Measurements from ENCODE around the gene SPTBN1.

DNA sequence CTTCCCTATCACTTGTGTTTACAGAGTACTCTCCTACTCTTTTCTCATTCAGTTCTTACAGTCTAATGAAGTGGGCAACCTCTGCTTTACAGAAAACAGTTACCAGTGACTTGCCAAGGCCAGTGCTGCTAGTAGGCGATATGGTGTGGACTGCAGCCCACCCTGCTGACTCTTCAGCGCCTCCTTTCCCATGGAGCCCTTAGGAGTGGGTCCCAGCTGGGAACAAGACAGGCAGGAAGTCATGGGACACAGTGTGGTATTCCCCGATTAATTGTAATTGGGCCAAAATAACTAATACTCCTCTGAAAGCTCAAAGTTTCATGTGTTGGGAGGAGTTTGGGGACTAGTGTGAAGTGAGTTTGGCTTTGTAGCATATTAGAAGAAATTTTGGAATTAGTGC is 147.2 kb downstream of the SPTBN1 start:
- TF ChIP-seq EZH2 (IDR thresholded peaks at IDR 0.05; ENCODE audit: borderline replicate concordance, low read depth, low read length, severe bottlenecking), result no peak
- TF ChIP-seq, protein P1, sequence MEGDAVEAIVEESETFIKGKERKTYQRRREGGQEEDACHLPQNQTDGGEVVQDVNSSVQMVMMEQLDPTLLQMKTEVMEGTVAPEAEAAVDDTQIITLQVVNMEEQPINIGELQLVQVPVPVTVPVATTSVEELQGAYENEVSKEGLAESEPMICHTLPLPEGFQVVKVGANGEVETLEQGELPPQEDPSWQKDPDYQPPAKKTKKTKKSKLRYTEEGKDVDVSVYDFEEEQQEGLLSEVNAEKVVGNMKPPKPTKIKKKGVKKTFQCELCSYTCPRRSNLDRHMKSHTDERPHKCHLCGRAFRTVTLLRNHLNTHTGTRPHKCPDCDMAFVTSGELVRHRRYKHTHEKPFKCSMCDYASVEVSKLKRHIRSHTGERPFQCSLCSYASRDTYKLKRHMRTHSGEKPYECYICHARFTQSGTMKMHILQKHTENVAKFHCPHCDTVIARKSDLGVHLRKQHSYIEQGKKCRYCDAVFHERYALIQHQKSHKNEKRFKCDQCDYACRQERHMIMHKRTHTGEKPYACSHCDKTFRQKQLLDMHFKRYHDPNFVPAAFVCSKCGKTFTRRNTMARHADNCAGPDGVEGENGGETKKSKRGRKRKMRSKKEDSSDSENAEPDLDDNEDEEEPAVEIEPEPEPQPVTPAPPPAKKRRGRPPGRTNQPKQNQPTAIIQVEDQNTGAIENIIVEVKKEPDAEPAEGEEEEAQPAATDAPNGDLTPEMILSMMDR (IDR thresholded peaks at IDR 0.05; ENCODE audit: borderline replicate concordance, extremely low read depth, low read length, poor library complexity, severe bottlenecking), result no peak

Measured in DND-41 (cell line).